H1 (cell line): ENCODE data around the gene ADSS1. TPM values are rescaled to one million over a fixed set of nuclear protein-coding genes. Genes with fewer than 3 reads are reported as not detected.

Experiments
- CTCF ChIA-PET: fragments of 300-600 bp; sonication (Branson Sonifier 250); formaldehyde crosslinking; loops from one replicate; lab custom pipeline; 2021; ENCODE audit not compliant: partially characterized antibody; lab: Charles Lee
- POLR2A ChIA-PET: fragments of 300-600 bp; sonication (Branson Sonifier 250); formaldehyde crosslinking; loops from one replicate; lab custom pipeline; 2021; ENCODE audit warnings: inconsistent platforms; ENCODE audit not compliant: partially characterized antibody; lab: Charles Lee
- DNase-seq, 2 experiments: peaks; one replicate each; pipeline versions ENCODE4 v3.0.0 to v3.0.0-alpha.2; 2010 to 2022; ENCODE audit warnings: low spot score in 2 of 2, low read depth in 1 of 2, mixed read lengths in 1 of 2
- FAIRE-seq: peaks from 2 replicates; lab custom pipeline; 2011; peaks lifted over from hg19 to GRCh38; lab: Jason Lieb, UNC
- H2AFZ ChIP-seq: 2 replicates; pipeline ENCODE4 v1.8.1; 2012; ENCODE audit warnings: low read length, inconsistent platforms
- H2AK5ac ChIP-seq: 2 replicates; pipeline ENCODE4 v1.6.1; 2013; ENCODE audit warnings: low read depth, low read length
- H2BK120ac ChIP-seq: replicated peaks from 2 replicates; pipeline ENCODE3; 2013; ENCODE audit warnings: low read depth, low read length, inconsistent platforms
- H2BK12ac ChIP-seq: 2 replicates; pipeline ENCODE4 v1.6.1; 2013; ENCODE audit warnings: low read depth, low read length
- H2BK15ac ChIP-seq: 2 replicates; pipeline ENCODE4 v1.6.1; 2013; ENCODE audit warnings: low read length
- H2BK20ac ChIP-seq: 2 replicates; pipeline ENCODE4 v1.6.1; 2013; ENCODE audit warnings: low read length
- H2BK5ac ChIP-seq: 2 replicates; pipeline ENCODE4 v1.6.1; 2013; ENCODE audit warnings: low read depth, low read length
- H3K14ac ChIP-seq: 2 replicates; pipeline ENCODE4 v1.6.1; 2013; ENCODE audit warnings: inconsistent platforms; ENCODE audit not compliant: insufficient read length
- H3K18ac ChIP-seq: 2 replicates; pipeline ENCODE4 v1.6.1; 2013; ENCODE audit warnings: low read length; ENCODE audit errors: extremely low read depth
- H3K23ac ChIP-seq: 2 replicates; pipeline ENCODE4 v1.6.1; 2013; ENCODE audit warnings: inconsistent platforms; ENCODE audit not compliant: insufficient read length
- H3K23me2 ChIP-seq: 2 replicates; pipeline ENCODE4 v1.6.1; 2013; ENCODE audit warnings: low read depth, low read length
- H3K27ac ChIP-seq: 2 replicates; pipeline ENCODE4 v1.6.1; 2011; ENCODE audit warnings: low read depth, low read length, inconsistent platforms
- H3K27me3 ChIP-seq, 4 experiments: replicated peaks in 1 of 4; 1 replicate in 1 of 4; 2 replicates in 3 of 4; pipeline versions ENCODE4 v1.6.1 to v1.8.1; 2011 to 2013; ENCODE audit warnings: low read length in 3 of 4, mild to moderate bottlenecking in 3 of 4, inconsistent platforms in 2 of 4, mixed read lengths in 2 of 4, moderate library complexity in 1 of 4; ENCODE audit not compliant: control insufficient read depth in 3 of 4, insufficient read depth in 3 of 4; ENCODE audit errors: extremely low read depth in 1 of 4
- H3K36me3 ChIP-seq, 4 experiments: 2 replicates each; pipeline versions ENCODE4 v1.6.1 to v1.8.1; 2011 to 2013; ENCODE audit warnings: mild to moderate bottlenecking in 4 of 4, low read length in 3 of 4, moderate library complexity in 2 of 4, control low read depth in 1 of 4, inconsistent platforms in 1 of 4; ENCODE audit not compliant: insufficient read depth in 4 of 4, control insufficient read depth in 2 of 4
- H3K4ac ChIP-seq: replicated peaks from 2 replicates; pipeline ENCODE3; 2013; ENCODE audit warnings: low read length, low read depth, mixed read lengths, inconsistent platforms; ENCODE audit not compliant: insufficient read length
- H3K4me1 ChIP-seq, 4 experiments: replicated peaks in 1 of 4; 1 replicate in 1 of 4; 2 replicates in 3 of 4; pipeline versions ENCODE4 v1.6.1 to v1.8.1; 2011 to 2013; ENCODE audit warnings: low read length in 3 of 4, inconsistent platforms in 2 of 4, mixed read lengths in 1 of 4; ENCODE audit not compliant: insufficient read depth in 4 of 4, control insufficient read depth in 3 of 4
- H3K4me2 ChIP-seq, 2 experiments: 2 replicates each; pipeline versions ENCODE4 v1.6.1 to v1.8.1; 2011 to 2013; ENCODE audit warnings: low read depth in 2 of 2, low read length in 2 of 2, control low read depth in 1 of 2, inconsistent platforms in 1 of 2, mild to moderate bottlenecking in 1 of 2; ENCODE audit not compliant: insufficient read depth in 1 of 2
- H3K4me3 ChIP-seq, 4 experiments: fragments of 200-600, 300-600 bp in 1 of 4; sonication (generic), shearing (Covaris generic), sonication (Bioruptor Twin) in 1 of 4; 2 replicates each; pipeline versions ENCODE4 v1.5.1 to v1.8.1; 2011 to 2016; ENCODE audit warnings: low read length in 4 of 4, low read depth in 3 of 4, control low read depth in 2 of 4, inconsistent platforms in 2 of 4, mild to moderate bottlenecking in 2 of 4, mixed read lengths in 1 of 4, moderate library complexity in 1 of 4; ENCODE audit not compliant: insufficient read depth in 2 of 4; ENCODE audit errors: extremely low read depth in 1 of 4
- H3K56ac ChIP-seq: replicated peaks from 2 replicates; pipeline ENCODE3; 2013; ENCODE audit warnings: low read depth, mild to moderate bottlenecking, mixed read lengths, low read length, inconsistent platforms; ENCODE audit not compliant: insufficient read length
- H3K79me1 ChIP-seq: 2 replicates; pipeline ENCODE4 v1.6.1; 2013; ENCODE audit warnings: low read depth, low read length, control low read depth
- H3K79me2 ChIP-seq, 2 experiments: 2 replicates each; pipeline versions ENCODE4 v1.6.1 to v1.8.1; 2012 to 2013; ENCODE audit warnings: low read length in 2 of 2, mild to moderate bottlenecking in 2 of 2, inconsistent platforms in 1 of 2; ENCODE audit not compliant: insufficient read depth in 2 of 2, control insufficient read depth in 1 of 2
- H3K9ac ChIP-seq, 4 experiments: replicated peaks in 1 of 4; 1 replicate in 1 of 4; 2 replicates in 3 of 4; pipeline versions ENCODE4 v1.6.1 to v1.8.1; 2011 to 2013; ENCODE audit warnings: low read depth in 3 of 4, low read length in 3 of 4, control low read depth in 2 of 4, mild to moderate bottlenecking in 2 of 4, moderate library complexity in 2 of 4, inconsistent platforms in 1 of 4; ENCODE audit errors: extremely low read depth in 1 of 4
- H3K9me3 ChIP-seq, 2 experiments: 2 replicates each; pipeline versions ENCODE4 v1.6.1 to v1.8.1; 2012 to 2013; ENCODE audit warnings: mild to moderate bottlenecking in 2 of 2, moderate library complexity in 2 of 2, control low read depth in 1 of 2, inconsistent platforms in 1 of 2, low read depth in 1 of 2, low read length in 1 of 2, mixed read lengths in 1 of 2; ENCODE audit not compliant: insufficient read depth in 2 of 2
- H4K20me1 ChIP-seq, 2 experiments: replicated peaks in 1 of 2; 2 replicates each; pipeline versions ENCODE3 to v1.8.1; 2011 to 2013; ENCODE audit warnings: inconsistent platforms in 2 of 2, low read length in 2 of 2, mild to moderate bottlenecking in 1 of 2; ENCODE audit not compliant: insufficient read depth in 2 of 2, control insufficient read depth in 1 of 2
- H4K5ac ChIP-seq: 2 replicates; pipeline ENCODE4 v1.6.1; 2013; ENCODE audit warnings: low read length, low read depth, mixed read lengths, inconsistent platforms; ENCODE audit not compliant: insufficient read length
- H4K8ac ChIP-seq: 2 replicates; pipeline ENCODE4 v1.8.0; 2013; ENCODE audit warnings: mild to moderate bottlenecking, moderate library complexity, low read length, inconsistent platforms; ENCODE audit not compliant: insufficient read depth; ENCODE audit errors: extremely low read depth
- H4K91ac ChIP-seq: replicated peaks from 2 replicates; pipeline ENCODE3; 2013; ENCODE audit warnings: low read length, mixed read lengths, inconsistent platforms; ENCODE audit not compliant: insufficient read length
- BACH1 ChIP-seq: IDR thresholded peaks from 2 replicates; pipeline ENCODE4 v1.6.1; 2012; ENCODE audit warnings: low read length, improper control_type of control experiment
- KDM1A ChIP-seq: fragments of 200-600, 300-600 bp; sonication (generic); IDR thresholded peaks from 2 replicates; pipeline ENCODE4 v1.7.1; 2016; ENCODE audit warnings: mild to moderate bottlenecking, low read length, borderline replicate concordance
- POU5F1 ChIP-seq: IDR thresholded peaks from 2 replicates; pipeline ENCODE4 v1.6.1; 2011; ENCODE audit warnings: low read depth, mild to moderate bottlenecking, low read length, moderate library complexity
- WGBS, 2 experiments: shearing (Covaris generic) in 1 of 2; methylation state at CpG; one replicate each; pipeline versions ENCODE4 v1.1.6 to v1.1.7; 2013 to 2015; ENCODE audit warnings: low lambda C conversion rate in 2 of 2, mixed read lengths in 2 of 2, inconsistent platforms in 1 of 2, low coverage in 1 of 2, missing lambda C conversion rate in 1 of 2; ENCODE audit not compliant: insufficient replicate concordance in 2 of 2, insufficient coverage in 1 of 2, insufficient read length in 1 of 2; ENCODE audit errors: extremely low coverage in 1 of 2, missing lambda C conversion rate in 1 of 2; 5-methylcytosine and 5-hydroxymethylcytosine counted together
- polyA plus RNA-seq, 7 experiments: library from polyadenylated mRNA; depleted of rRNA in 3 of 7; stranded (reverse) in 5 of 7; unstranded in 2 of 7; fragments of >200 nt in 5 of 7; fragments of 200-250 nt in 2 of 7; gene quantifications; 1 replicate in 5 of 7; 2 replicates in 1 of 7; 4 replicates in 1 of 7; pipeline versions ENCODE4 v1.2.1 to v1.2.3, GENCODE V29; 2011 to 2013; ENCODE audit warnings: missing spikeins in 2 of 7, mixed read lengths in 2 of 7
- total RNA-seq: library from RNA; stranded (reverse); fragmentation: NEBNext Ultra II Directional; extraction: Animal tissue kit (Norgen Biotek cat#: 25700); gene quantifications from 2 replicates; pipeline ENCODE4 v1.2.1, GENCODE V29; 2021

The ADSS1 gene
- total and polyA plus RNA-seq, 2 of the 8 experiments (the other 6 are each of a cell fraction or from before 2014, with no cell fraction given), result 7.1 to 7.9 TPM

GRCh38 chr14:104783484-104784217 lies 59.6 kb downstream of the ADSS1 start:
- no peaks in the 10 kb centered on the region for H3K23me2 ChIP-seq
- no peak overlapping the region for H3K14ac ChIP-seq
- H3K9ac ChIP-seq, result no peak overlapping the region
- H3K18ac ChIP-seq, result no peak overlapping the region
- POLR2A ChIA-PET, result no interaction called here
- H3K36me3 ChIP-seq, result no peaks in the 10 kb centered on the region
- no peaks in the 10 kb centered on the region for H3K4me1 ChIP-seq
- H3K23ac ChIP-seq, result no peak overlapping the region
- no peaks in the 10 kb centered on the region for H3K27me3 ChIP-seq
- peaks cover 15 to 16% of the 10 kb centered on the region in 2 experiments for H4K20me1 ChIP-seq
- no peaks in the 10 kb centered on the region for H3K9me3 ChIP-seq
- no peaks in the 10 kb centered on the region for H3K79me2 ChIP-seq
- no peaks in the 10 kb centered on the region; the same call in 1 of the 2 replicates for H3K79me1 ChIP-seq
- no peak overlapping the region for H2AK5ac ChIP-seq
- no peak overlapping the region for H2BK12ac ChIP-seq
- no peak overlapping the region for H4K91ac ChIP-seq
- H2BK20ac ChIP-seq, result no peak overlapping the region
- H4K5ac ChIP-seq, result no peak overlapping the region
- CTCF ChIA-PET, result interaction anchor here (4.0 kb wide), 1 partner anchor 14 kb away, joined by 28 read pairs; no protein-coding TSS in a partner anchor
- no peak overlapping the region for H2BK120ac ChIP-seq
- WGBS, 2 experiments, result 99% methylated on average over 15 of the region's 16 CpGs; no CpG with 5 or more reads in 1 of the 2 experiments
- DNase-seq, result no peak
- no peak overlapping the region for H4K8ac ChIP-seq
- no peak overlapping the region for H3K27ac ChIP-seq
- no peak overlapping the region for H3K56ac ChIP-seq
- H3K4ac ChIP-seq, result no peak overlapping the region
- FAIRE-seq, result no peak
- no peak overlapping the region for H3K4me2 ChIP-seq
- H2BK15ac ChIP-seq, result no peak overlapping the region
- no peak overlapping the region for H2AFZ ChIP-seq
- no peak overlapping the region for H3K4me3 ChIP-seq
- H2BK5ac ChIP-seq, result no peak overlapping the region
- no peak for TF ChIP-seq BACH1
- TF ChIP-seq KDM1A, result no peak
- no peak for TF ChIP-seq POU5F1
